ENCODE measurements around the gene SEC24B. TPM values are rescaled to one million over a fixed set of nuclear protein-coding genes. Genes with fewer than 3 reads are reported as not detected.
"Not testable (repeated sequence)": the region's sequence is repeated elsewhere in the genome, so short reads cannot be mapped to it uniquely, and the experiment has no call there.

Gene SEC24B
- total and polyA plus RNA-seq, 8 donors: 4.9 to 16.5 (median 12.4) TPM

GRCh38 chr4:109572154-109572553, 138.5 kb downstream of the SEC24B start:
- WGBS, 2 donors: 83 to 91% methylated on average over 3 of the region's 3 CpGs
- H3K4me1 ChIP-seq: no peaks in the 10 kb centered on the region
- DNase-seq (no peak), ATAC-seq (no peak), FAIRE-seq (no peak)
- TF ChIP-seq CTCF (IDR thresholded peaks at IDR 0.05): no peak
- intact Hi-C loops (cut with DNase I): no loop called here
- no peaks in the 10 kb centered on the region for H3K27me3 ChIP-seq
- no peak overlapping the region for H3K27ac ChIP-seq
- H3K36me3 ChIP-seq: no peaks in the 10 kb centered on the region
- no peak overlapping the region for H3K4me3 ChIP-seq
- H3K9me3 ChIP-seq: no peaks in the 10 kb centered on the region

DNA sequence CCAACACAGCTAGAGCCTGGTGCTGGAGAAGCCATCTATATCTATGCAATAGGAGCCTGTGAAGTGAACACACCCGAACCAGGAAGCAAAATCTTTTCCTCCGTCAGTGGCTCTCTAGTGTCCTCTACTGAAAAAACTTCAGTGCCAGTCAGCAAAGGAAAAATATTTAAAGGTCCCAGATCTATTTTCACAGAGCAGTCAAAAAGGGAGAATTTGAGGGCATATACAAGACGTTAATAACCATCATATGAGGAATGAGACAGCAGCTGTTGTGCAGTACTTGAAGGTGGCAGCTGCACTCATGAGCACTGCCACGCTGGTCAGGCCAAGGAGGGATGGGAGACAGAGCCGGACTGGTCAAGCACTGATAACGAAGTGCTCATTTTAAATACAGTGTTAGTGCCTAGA, 140.8 kb downstream of the SEC24B start:
- DNase-seq (no peak), ATAC-seq (peak in 3 of 4 donors; percentile 62 to 71 (median 68)), FAIRE-seq (no peak)
- Histone ChIP-seq H3K9me3 (no peaks in the 10 kb centered on the region), H3K4me1 (no peaks in the 10 kb centered on the region), H3K27ac (no peak overlapping the region), H3K36me3 (no peaks in the 10 kb centered on the region), H3K27me3 (no peaks in the 10 kb centered on the region), H3K4me3 (no peak overlapping the region)
- no peak for TF ChIP-seq CTCF (IDR thresholded peaks at IDR 0.05)
- intact Hi-C loops (cut with DNase I): no loop called here
- 52 to 54% methylated on average over 6 of the region's 6 CpGs for WGBS, 2 donors

DNA sequence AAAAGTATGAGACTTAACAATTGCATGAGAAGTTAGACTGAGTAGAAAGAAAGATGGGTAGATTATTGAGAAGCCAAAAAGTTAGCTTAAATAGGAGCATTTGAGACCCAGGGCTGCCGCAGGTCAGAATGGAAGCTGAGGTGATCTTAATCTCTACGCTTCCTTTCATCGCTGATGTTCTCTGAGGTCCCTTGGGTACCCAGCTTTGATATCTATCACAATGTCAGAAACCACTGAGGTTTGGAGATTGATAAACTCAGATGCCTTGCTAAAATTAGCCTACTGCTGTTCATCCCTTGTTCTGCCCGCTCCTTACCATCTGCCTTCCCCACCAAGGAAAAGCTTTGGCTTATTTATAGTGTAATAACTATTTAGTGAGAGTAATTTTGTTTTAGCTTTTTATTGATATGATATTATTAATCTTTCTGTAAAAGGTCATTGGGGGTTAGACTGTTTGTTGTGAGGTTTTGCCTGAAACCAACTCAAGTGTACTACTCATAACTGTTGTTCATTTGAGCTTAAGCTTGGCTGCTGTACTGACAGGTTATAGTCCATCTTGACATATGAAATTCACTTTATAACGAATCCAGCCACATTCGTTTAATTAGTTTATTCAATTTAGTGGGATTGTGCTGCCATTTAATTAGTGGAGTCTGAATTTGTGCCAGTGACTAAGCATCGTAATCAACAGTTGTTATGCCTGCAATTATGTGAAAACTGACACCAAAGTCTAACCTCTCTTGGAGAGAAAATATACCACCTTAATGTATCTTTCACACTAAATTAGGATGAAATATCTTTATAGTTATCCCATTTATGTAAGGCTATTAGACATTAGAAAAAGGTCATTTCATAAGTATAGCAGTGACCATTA, 141.6 kb downstream of the SEC24B start:
- H3K27ac ChIP-seq: no peak overlapping the region
- no peak for ATAC-seq
- no peak for FAIRE-seq
- H3K4me1 ChIP-seq: no peaks in the 10 kb centered on the region
- TF ChIP-seq CTCF (IDR thresholded peaks at IDR 0.05): no peak
- DNase-seq: no peak
- intact Hi-C loops (cut with DNase I): no loop called here
- no peak overlapping the region for H3K4me3 ChIP-seq
- H3K9me3 ChIP-seq: no peaks in the 10 kb centered on the region
- no peaks in the 10 kb centered on the region for H3K27me3 ChIP-seq
- WGBS, 2 donors: 76 to 83% methylated on average over 7 of the region's 7 CpGs
- no peaks in the 10 kb centered on the region for H3K36me3 ChIP-seq

GRCh38 chr4:109576462-109576861, 142.8 kb downstream of the SEC24B start:
- DNase-seq: no peak
- intact Hi-C loops (cut with DNase I): no loop called here
- H3K36me3 ChIP-seq: no peaks in the 10 kb centered on the region
- H3K4me3 ChIP-seq: no peak overlapping the region
- no peaks in the 10 kb centered on the region for H3K9me3 ChIP-seq
- peak in 1 of 4 donors; percentile 67 for ATAC-seq
- no peaks in the 10 kb centered on the region for H3K27me3 ChIP-seq
- H3K27ac ChIP-seq: no peak overlapping the region
- TF ChIP-seq CTCF (IDR thresholded peaks at IDR 0.05): no peak
- 80 to 87% methylated on average over 2 of the region's 2 CpGs for WGBS, 2 donors
- H3K4me1 ChIP-seq: no peaks in the 10 kb centered on the region
- no peak for FAIRE-seq

DNA sequence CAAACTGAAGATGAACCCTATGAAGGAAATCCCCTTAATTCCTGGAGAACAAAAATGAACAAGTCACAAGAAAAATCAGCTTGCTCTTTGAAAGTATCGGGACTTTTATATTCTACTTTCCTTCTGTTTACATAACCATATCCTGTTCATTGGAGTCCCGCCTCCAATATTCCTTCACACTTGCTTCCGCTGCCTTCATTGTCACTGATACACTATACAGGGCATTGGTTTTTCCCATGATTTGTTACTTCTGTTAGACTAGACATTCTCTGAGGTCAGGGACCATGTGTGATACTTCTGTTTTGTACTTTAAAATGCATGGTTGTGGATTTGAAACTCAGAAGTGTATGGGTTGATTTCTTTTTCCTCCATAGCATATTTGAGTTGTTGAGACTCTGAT, 145.2 kb downstream of the SEC24B start:
- no peaks in the 10 kb centered on the region for H3K4me1 ChIP-seq
- ATAC-seq (no peak), DNase-seq (no peak), FAIRE-seq (no peak)
- intact Hi-C loops (cut with DNase I): no loop called here
- no peaks in the 10 kb centered on the region for H3K9me3 ChIP-seq
- no peaks in the 10 kb centered on the region for H3K36me3 ChIP-seq
- H3K4me3 ChIP-seq: no peak overlapping the region
- no peak overlapping the region for H3K27ac ChIP-seq
- TF ChIP-seq CTCF (IDR thresholded peaks at IDR 0.05): no peak
- WGBS, 2 donors: 90 to 97% methylated on average over 3 of the region's 3 CpGs
- no peaks in the 10 kb centered on the region for H3K27me3 ChIP-seq

DNA sequence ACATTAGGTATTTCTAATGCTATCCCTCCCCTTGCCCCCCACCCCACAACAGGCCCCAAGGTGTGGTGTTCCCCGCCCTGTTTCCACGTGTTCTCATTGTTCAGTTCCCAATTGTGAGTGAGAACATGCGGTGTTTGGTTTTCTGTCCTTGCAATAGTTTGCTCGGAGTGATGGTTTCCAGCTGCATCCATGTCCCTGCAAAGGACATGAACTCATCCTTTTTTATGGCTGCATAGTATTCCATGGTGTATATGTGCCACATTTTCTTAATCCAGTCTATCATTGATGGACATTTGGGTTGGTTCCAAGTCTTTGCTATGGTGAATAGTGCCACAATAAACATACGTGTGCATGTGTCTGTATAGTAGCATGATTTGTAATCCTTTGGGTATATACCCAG, 146.4 kb downstream of the SEC24B start:
- 94 to 97% methylated on average over 5 of the region's 5 CpGs for WGBS, 2 donors
- intact Hi-C loops (cut with DNase I); DNase-seq; H3K27ac ChIP-seq; ATAC-seq; H3K4me3 ChIP-seq; H3K36me3 ChIP-seq; H3K27me3 ChIP-seq; H3K9me3 ChIP-seq; H3K4me1 ChIP-seq; FAIRE-seq: not testable (repeated sequence)
